ENCODE measurements around the gene PPP1R10.

Gene PPP1R10

DNA sequence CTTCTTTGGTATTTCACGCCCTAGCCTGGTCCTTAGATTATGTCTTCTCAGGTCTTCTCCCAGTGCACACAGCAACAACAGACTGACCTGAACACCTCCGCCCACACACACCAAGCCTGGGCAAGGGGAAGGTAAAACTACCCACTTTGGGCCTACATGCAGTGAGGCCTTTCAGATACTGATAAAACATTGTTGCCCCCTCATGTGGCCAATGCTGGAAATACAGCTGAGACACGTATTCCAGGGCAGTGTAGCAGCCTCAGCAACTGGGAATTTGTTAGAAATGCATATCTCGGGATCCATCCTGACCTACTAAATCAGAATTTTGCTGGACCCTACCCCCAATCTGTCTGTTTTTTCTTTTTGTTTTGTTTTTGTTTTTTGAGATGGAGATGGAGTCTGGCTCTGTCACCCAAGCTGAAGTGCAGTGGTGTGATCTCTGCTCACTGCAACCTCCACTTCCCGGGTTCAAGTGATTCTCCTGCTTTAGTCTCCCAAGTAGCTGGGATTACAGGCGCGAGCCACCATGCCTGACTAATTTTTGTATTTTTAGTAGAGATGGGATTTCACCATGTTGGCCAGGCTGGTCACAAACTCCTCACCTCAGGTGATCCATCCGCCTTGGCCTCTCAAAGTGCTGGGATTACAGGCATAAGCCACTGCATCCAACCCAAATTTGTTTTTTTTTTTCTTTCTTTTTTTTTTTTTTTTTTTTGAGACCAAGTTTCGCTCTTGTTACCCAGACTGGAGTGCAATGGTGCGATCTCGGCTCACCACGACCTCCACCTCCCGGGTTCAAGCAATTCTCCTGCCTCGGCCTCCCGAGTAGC, 19.5 kb downstream of the PPP1R10 start:
- peak; percentile 53 to 84 for DNase-seq

DNA sequence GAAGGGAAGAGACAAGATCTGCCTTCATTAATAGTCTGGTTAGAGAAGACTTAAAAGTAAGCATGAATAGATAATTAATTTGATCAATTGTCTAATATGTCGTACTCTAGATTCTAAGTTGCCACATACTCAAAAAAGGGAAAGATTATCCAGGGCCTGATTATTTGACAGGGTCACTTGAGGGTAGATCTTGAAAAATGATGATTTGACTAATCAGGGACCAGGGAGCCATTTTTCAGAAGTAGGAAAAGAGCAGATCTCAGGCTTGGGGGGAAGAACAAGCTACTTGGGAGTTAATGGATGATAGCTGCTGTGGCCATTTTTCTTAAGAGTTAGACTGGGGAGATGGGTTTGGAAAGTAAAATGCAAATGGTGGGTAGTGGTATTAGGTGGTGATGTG, 24.8 kb downstream of the PPP1R10 start:
- DNase-seq: no peak

DNA sequence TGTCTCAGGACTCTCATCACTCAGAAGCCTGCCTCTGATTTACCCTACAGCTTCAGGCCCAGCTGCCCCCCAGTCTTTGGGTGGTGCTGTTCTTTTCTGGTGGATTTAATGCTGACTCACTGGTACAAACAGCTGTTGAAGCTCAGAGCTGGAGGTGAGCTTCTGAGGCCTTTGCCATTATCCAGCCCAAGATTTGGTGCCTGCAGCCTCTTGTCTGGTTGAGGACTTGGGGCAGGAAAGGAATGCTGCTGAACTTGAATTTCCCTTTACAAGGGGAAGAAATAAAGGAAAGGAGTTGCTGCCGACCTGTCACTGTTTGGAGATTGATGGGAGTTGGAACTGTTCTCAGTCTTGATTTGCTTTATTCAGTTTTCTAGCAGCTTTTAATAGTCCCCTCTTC, 26.0 kb downstream of the PPP1R10 start:
- no peak for DNase-seq

DNA sequence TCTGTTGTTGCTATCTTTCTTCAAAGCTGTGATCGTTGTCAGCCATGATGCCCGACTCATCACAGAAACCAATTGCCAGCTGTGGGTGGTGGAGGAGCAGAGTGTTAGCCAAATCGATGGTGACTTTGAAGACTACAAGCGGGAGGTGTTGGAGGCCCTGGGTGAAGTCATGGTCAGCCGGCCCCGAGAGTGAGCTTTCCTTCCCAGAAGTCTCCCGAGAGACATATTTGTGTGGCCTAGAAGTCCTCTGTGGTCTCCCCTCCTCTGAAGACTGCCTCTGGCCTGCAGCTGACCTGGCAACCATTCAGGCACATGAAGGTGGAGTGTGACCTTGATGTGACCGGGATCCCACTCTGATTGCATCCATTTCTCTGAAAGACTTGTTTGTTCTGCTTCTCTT, 26.5 kb downstream of the PPP1R10 start:
- no peak for DNase-seq

DNA sequence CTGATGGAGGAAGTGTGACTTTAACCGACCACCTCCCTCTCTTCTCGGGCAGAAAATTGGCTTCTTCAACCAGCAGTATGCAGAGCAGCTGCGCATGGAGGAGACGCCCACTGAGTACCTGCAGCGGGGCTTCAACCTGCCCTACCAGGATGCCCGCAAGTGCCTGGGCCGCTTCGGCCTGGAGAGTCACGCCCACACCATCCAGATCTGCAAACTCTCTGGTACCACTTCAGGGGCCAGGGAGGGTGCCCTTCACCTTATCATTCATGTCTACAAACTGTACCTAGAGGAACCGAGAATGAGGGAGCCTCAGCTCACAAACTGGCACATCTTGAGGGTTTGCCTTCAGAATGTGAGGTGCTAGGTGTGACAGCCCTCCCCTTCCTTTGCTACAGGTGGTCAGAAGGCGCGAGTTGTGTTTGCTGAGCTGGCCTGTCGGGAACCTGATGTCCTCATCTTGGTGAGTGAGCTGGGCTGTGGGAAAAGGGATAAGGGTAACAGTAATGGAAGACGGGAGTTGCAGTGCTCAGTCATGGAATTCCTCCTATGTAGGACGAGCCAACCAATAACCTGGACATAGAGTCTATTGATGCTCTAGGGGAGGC, 27.2 kb downstream of the PPP1R10 start:
- DNase-seq: no peak

DNA sequence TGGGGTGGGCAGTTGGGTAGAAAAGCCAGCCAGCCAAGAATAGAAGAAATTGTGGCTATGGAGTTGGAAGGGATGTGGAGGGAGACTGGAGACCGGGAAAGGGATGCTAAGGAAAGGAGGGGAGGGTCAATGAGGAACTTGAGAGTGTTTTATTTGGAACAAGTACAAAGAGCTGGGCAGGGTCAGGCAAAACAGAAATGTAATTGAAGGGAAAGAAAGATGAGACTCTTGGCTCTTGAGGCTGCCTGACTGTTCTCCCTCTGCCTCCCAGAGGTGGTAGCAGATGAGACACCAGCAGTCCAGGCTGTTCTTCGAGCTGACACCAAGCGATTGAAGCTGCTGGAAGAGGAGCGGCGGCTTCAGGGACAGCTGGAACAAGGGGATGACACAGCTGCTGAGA, 33.1 kb downstream of the PPP1R10 start:
- DNase-seq: no peak

DNA sequence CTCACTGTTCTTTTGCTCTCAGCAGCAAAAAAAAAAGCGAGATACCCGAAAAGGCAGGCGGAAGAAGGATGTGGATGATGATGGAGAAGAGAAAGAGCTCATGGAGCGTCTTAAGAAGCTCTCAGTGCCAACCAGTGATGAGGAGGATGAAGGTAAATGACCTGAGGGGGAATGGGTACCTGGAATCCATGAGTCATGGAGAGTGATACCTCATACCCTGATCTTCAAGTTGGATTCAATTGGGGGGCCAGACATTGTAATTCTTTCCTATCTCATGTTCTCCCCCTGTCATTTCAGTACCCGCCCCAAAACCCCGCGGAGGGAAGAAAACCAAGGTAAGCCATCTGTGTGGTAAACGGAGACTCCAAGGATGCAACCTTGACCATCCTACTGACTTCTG, 39.0 kb downstream of the PPP1R10 start:
- DNase-seq: no peak

DNA sequence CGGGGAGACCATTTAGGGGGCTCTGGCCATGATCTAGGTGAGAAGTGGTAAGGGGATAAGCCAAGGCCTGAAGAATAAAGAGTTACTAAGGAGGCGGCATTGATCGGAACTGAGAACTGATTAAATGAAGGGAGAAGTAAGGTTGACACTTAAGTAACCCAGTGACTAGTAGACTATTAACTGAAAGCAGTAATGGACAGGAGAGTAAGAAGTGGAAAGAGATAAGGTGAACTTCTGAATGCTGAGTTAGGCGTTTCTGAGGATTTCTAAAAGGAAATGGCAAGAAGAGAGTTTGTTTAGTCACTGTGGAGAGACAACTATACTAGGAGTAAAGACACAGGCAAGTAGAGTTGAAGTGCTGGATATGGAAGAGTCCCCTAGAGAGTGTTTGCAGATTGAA, 43.9 kb downstream of the PPP1R10 start:
- DNase-seq: no peak

DNA sequence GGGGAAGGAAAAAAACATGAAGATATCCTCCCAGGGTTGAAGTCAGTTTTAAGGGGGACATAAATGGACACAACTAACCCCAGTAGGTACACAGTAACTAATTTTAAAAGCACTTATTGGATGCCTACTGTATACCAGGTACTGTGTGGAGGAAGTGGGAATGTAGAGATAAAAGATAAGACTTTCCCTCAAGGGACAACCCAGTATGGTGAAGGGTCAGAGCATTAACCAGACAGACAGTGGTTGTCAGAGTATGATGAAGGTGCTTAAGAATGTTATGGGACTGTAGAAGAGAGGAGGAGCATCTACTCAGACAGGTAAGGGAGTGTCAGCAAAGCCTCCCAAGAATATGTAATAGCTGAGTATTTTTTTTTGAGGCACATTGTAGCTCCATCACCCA, 44.9 kb downstream of the PPP1R10 start:
- no peak for DNase-seq

DNA sequence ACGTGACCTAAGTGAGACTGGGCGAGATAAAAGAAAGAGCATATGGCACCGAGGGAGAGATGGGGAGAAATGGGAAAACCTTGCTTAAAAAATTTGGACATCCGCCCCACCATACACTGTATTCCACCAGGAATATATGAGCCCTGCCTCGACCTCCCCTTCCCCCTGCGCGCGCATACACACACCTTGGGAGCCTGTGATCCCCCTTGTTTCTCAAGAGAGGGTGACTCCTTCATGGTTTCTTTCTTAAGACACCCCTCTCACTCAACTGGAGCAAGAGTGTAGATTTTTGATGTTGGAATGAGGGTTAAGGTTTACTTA, 45.3 kb downstream of the PPP1R10 start:
- no peak for DNase-seq

DNA sequence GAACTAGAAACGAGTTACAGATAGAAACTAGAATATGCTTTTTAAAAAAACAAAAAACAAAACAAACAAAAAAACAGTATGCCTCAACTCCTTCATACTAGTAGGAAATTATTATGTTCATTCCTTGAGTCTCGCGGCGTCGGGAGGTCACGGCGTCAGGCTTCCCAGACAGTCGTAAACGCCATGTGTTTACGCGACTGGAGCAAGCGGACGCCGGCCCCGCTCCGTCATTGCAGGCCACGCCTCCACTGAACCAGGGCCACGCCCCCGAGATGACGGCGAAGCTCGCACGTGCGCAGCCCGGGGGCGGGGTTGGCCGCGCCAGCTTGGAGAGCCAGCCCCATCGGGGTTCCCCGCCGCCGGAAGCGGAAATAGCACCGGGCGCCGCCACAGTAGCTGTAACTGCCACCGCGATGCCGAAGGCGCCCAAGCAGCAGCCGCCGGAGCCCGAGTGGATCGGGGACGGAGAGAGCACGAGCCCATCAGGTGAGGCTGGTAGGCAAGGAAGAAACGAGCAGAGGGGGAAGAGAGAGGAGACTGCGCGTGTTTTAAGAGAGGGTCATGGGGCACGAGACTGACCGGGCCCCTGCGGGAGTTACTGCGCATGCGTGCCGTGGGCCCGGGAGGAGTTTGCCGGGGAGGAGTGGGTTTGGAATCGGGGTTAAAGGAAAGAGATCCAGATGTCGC, 45.8 kb downstream of the PPP1R10 start, which contains the start of gene ABCF1:
Gene ABCF1, plus strand, starts transcription at position 368 of the 687 bp plus-strand sequence. Its CDS starts 46 bp downstream, at position 414.
- peak; percentile 87 to 98 for DNase-seq

DNA sequence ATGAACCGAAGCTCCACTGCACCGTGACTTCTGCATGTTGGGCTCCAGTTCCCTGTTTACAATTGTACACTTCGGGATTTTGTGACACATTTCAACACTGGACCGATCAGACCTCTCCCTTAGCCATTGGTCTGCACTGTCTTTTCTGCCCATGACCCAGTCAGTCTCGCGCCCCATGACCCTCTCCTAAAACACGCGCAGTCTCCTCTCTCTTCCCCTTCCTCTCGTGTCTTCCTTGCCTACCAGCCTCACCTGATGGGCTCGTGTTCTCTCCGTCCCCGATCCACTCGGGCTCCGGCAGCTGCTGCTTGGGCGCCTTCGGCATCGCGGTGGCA, 46.3 kb downstream of the PPP1R10 start:
- no peak for DNase-seq

DNA sequence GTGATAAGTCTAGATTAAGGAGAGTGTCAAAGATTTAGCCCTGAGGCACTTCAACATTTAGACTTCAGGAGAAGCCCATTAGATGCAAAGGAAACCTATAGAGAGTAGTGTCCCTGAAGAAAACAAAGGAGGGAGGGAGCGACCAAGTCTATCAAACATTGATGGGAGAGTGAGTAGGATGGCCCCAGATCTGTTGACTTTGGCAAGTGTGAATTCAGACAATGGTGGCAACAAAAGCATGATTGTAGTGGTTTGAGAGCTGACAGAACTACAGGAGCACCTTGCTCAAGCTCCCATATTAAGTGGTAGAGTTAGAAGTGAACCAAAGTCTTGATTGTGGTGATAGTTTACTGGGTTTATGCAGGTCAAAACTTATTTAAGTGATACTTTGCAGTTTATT, 46.8 kb downstream of the PPP1R10 start:
- no peak for DNase-seq

DNA sequence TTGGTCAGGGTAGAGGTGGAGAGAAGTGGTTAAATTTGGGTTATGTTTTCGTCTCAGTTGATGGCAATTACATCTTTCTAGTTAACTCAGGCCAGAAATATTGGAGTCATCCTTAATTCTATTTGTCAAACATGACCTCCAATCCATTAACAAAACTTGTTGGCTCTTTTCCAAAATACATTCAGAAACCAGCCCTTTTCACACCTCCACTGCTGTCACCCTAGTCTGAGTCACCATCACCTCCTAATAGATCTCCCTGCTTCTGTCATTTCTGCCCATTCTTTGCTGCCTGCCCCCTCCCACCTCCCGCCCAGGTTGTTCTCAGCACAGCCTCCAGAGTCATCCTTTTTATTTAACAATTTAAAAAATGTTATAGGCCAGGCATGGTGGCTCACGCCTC, 48.8 kb downstream of the PPP1R10 start:
- no peak for DNase-seq

DNA sequence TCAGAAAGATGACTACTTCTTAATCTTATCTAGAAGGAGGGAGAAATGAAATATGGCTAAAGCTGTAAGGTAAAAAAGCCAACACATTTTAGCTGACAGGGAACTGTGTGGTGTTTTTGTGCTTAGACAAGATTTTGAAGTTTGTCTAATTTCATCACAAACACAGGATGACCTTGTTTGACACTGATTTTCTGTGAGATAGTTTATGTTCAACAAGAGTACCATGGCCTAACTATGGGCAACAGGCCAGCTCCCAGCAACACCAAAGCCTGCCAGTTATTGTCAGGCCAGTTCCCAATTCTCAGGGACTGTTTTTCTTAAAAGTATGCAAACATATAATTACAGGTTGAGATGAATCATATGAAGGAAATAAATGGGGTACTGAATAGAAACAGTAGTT, 51.3 kb downstream of the PPP1R10 start:
- DNase-seq: no peak

DNA sequence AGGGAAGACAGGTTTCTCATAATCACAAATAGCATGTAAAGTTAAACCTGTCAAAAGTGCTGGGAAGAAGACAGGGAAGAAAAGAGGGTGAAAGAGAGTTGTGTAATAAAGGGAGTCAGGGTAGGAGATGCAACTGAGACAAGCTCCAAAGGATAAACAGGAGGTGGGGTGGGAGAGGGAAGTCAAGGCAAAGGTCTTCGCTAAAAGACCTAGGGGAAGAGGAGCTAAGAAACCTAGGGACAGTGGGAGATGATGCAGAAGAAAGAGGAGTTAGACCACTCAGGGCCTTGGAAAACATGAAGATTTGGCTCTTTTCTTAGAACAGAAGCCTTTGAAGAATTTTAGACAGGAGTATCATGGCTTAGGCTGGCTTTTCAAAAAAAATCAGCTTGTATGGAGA, 52.9 kb downstream of the PPP1R10 start:
- DNase-seq: no peak

DNA sequence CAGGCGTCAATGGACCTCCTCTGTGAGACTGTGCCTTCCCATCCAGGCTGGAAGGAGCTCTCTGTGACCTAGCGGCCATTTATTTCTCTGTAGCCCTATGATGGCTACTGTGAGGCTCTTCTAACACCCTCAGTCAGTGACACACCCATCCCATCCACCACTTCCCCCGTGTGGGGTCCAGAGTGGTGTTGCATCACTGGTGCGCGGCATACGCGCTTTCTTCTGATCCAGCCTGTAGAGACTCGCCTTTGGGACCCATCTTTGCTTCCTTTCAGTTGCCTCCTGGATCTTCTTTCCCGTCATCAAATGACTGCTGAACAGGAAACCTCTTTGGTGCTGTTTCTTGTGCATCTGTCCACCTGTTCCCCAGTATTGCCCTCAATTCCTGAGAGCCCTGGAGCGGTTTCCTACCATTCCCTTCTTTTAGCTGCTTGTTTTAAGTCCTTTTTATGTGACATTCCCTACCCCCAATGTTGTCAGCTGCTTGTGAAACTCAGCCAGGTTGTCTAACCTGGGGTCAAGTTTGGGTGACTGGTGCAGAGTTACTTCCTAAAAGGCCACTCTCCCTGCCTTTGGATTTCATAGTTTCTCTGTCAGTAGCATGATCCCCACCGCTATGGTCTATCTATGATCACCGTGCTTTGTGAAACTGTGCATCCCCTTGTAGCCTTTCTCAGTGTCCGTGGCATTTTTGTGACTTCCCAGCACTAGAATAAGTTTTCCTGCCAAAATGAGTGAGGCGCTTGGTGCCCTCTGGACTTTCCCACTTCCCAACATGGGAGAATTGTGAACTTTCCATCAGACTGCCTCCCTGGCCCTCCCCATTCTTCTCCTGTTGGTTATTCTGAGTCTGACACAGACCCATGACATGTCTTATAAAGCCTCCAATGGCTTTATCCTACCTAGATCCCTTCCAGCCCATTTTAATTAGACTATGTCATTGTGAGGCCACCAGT, 54.3 kb downstream of the PPP1R10 start:
- DNase-seq: no peak

DNA sequence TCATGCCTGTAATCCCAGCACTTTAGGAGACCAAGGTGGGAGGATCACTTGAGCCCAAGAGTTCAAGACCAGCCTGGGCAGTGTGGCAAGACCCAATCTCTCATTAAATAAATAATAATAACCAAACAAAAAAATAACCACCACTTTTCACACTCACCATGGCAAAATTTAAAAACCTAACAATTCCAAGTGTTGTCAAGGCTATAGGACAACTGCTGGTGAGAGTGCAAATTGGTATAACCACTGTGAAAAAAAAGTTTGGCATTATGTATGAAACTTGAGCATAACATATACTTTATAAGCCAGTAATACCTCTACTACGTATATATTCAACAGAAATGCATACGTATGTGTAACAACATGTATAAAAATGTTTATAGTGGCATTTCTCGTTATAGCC, 56.1 kb downstream of the PPP1R10 start:
- no peak for DNase-seq

DNA sequence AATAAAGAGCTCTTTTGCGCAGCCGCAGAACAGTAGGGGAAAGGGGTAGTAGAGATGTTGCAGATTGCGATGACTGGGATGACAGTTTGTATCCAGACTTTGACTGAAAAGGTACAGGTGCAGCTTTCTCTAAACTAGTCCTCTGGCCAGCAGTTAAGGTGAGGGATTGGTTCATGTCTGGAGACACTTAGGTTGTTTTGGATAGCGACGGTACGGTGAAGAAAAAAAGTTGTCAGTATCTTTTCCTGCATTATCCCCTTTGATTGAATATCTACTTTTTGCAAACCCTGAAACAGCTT, 59.4 kb downstream of the PPP1R10 start:
- no peak for DNase-seq

DNA sequence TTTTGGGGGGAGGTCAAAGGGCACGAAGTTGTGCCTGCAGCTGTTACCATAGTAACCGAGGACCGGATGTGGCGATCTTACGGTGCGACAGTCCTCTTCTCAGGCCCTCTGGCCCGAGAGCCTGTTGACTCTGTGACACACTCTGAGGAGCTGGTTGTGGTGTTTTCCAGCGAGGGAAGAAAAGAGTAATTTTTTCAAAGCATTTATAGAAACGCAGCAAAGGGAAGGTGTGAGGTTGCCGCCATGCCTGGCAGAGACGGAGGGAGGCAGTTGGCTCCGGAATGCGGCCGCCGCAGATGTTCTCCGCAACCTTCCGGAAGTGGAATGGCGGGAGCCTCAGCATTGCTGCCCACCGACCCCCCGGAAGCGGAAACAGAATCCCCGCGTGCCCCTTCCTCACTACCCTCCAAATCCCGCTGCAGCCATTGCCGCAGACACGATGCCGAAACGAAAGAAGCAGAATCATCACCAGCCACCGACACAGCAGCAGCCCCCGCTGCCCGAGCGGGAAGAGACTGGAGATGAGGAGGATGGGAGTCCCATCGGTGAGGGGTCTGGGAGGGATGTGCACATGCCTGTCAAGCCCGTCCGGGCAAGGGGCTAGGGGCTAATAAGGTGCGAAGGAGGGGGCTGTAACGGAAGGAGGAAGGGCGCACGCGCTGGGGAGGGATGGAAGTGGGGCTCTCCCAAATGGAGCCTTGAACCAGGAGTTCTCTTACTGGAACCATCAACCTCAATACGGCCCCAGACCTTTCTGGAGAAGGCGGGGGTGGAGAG, 59.9 kb downstream of the PPP1R10 start, which contains the start of gene PRR3:
Gene PRR3, plus strand, starts transcription at position 390 of the 777 bp plus-strand sequence. Its CDS starts 50 bp downstream, at position 440.
- peak; percentile 86 to 91 for DNase-seq

DNA sequence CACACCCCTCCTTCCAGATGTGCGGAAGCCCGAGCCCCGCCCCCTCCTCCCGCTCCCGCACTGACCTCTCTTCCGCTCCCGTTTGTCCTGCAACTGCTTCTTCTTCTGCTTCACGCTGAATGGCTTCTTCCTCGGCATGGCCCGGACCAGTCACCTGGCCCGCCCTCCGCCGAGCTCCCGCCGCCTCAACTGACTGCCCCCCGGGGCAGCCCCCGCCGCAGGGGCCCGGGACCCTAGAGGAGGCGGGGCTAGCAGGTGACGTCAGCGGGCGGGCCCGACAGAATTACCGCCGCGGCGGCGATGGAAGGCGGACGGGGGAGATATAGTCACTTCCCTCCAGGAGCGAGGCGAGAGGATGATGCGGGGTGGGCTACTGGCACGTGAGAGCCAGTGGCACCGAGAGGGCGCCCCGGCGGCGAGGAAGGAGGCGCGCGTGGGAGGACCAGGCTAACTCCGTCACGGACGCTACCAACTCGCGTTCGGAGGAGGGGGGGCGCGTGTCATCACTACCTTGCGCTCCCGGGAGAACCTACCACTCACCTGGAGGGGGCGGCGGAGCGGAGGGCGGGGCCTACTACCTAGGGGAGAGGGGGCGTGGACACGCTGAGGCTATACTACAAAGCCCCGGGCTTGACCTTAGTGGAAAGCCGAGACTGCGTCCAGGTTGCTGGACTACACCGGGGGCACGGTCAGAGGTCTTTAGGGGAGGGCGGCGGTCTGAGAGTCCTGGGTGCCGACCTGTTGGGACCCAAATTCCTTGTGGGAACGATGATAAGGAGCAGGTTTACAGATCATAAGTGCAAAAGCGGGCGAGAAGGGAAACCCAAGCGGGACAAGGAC, 60.8 kb downstream of the PPP1R10 start, which contains the start of gene GNL1:
Gene GNL1, minus strand, starts transcription at position 424 of the 840 bp plus-strand sequence. Its CDS starts 286 bp downstream, at position 138.
- peak; percentile 83 to 97 for DNase-seq

DNA sequence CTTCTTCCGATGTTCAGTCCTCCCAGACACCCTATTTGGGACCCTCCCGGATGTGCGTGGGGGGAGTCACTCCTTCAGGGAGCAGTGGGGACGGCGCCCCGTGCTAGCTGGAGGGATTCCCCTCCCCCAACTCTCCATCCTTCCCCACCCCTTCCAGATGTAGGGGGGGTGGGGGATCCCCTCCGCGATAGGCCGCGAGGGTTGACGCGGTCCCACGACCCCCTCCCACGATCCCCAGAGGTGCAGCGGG, 61.3 kb downstream of the PPP1R10 start:
- no peak for DNase-seq

Measured in NCI-H526 (cell line).